NCI-H510A (cell line): ENCODE measurements around the gene HEATR5A.
"Not testable (repeated sequence)": the region's sequence is repeated elsewhere in the genome, so short reads cannot be mapped to it uniquely, and the experiment has no call there.

Source experiments
- DNase-seq: peaks from one replicate; lab custom pipeline; 2025; lab: John Stamatoyannopoulos, UW

Gene HEATR5A

DNA sequence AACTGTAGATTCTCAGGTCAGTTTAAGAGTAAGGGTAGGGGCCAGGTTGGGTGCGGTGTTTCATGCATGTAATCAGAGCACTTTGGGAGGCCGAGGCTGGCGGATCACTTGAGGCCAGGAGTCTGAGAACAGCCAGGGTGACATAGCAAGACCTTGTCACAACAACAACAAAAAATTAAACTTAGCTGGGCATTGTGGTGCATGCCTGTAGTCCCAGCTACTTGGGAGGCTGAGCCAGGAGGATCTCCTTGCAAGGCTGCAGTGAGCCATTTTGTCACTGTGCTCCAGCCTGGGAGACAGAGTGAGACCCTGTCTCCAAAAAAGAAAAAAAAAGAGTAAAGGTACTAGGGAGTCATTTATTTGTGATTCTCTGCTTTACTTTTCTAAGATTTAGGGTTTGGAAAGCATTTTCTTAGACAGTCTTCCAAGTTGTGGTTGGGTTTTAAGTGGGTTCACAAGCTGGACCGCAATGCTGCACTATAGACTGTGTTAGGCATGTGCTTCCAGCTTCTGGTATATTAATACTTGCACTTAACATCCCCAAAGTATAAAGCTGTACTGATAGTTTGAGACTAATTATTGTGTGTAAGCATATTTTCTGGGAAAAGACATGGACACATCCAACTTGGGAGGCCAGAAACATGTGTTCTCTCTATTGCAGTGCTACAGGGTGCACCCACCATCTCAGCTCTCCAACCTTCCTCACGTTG is 163.7 kb downstream of the HEATR5A start:
- no peak for DNase-seq

DNA sequence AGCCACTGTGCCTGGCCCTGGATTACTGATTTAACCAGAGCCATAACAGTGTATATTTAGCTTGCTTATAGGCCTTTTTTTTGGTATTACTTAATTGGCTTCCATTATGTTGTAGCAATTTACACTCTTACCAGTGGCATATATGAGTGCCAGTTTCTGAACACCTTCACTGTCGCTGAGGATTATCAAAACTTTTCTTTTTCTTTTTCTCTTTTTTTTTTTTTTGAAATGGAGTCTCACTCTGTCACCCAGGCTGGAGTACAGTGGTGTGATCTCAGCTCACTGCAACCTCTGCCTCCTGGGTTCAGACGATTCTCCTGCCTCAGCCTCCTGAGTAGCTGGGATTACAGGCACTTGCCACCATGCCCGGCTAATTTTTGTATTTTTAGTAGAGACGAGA is 164.4 kb downstream of the HEATR5A start:
- DNase-seq: not testable (repeated sequence)

DNA sequence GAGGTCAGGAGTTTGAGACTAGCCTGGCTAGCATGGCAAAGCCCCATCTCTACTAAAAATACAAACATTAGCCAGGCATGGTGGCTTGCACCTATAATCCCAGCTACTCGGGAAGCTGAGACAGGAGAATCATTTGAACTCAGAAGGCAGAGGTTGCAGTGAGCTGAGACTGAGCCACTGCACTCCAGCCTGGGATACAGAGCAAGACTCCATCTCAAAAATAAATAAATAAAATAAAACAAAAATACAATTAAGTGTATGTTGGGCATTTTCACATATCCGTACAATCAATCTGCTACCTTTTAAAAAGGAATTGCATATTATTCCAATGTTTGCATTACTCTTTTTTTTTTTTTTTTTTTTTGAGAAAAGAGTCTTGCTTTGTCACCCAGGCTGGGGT is 165.1 kb downstream of the HEATR5A start:
- no peak for DNase-seq

DNA sequence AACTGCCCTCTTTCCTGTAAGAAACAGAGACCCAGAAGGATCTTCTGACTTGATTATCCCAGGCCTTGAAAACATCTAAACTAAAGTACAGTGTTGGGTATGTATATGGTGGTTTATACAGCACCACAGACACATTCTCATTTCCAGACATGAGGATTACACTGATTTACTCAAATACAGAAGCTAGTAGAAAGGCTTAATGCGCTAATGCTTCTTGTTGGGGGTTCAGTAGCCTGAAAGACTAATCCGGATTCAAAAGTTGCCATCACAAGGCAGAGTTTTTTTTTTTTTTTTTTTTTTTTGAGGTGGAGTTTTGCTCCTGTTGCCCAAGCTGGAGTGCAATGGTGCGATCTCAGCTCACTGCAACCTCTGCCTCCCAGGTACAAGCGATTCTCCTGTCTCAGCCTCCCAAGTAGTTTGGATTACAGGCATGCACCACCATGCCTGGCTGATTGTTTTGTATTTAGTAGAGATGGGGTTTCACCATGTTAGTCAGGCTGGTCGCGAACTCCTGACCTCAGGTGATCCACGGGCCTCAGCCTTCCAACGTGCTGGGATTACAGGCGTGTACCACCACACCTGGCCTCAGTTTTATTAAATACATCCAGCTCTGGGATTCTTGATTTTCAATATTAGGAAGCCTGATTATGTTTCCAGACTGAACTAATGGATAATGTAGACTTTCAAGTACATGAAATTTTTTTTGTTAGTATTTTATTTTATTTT is 166.4 kb downstream of the HEATR5A start:
- no peak for DNase-seq

DNA sequence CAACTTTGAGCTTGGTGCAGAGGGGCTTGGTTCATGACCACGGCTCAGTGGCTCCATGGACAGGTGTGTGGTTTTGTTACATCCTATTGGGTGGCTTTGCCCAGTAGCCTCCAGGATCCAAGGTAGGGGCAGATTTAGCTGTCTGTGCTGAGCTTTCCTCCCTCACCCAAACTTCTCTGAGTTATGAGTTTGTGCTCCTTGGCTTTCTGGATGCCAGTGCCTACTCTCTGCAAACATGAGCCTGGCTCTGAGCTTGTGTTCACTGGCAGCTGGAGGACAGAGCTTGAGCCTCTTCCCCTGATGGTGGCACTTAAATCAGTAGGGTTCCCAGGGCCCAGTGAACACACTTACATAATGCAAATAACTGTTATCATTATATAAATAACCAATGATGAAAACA is 167.5 kb downstream of the HEATR5A start:
- DNase-seq: no peak

DNA sequence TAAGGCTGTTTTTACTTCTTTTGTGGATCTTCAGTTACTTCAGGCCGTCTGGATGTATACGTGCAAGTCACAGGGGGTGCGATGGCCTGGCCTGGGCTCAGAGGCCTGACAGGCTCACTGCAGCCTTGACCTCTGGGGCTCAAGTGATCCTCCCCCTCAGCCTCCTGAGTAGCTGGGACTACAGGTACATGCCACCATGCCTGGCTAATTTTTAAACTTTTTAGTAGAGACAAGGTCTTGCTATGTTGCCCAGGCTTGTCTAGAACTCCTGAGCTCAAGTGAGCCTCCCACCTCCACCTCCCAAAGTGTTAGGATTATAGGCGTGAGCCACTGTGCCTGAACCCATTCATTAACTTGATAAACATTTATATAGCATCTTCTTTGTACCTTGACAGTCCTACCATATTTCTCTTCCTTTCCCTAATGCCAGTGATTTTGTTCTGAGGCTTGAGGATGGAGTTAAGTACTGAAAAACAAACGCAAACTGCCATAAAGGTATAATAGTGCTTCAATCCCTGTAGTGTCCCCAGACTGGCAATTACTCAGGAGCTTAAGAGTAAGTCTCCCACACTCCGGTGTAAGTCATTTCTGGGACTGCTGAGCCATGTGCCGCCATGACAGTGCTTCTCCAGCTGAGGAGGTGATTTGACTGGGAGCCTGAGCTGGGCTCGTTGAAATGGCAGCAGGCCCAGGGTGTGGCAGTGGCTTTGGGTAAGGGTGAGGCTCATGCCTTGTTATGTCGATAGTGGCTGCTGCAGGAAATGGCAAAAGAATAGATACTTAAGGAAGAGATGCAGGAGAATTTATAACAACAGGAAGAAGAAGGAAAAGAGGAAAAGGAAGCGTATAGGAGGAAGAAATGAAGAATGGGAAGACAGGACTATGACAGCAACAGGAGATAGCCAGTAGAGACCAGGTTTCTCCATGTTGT is 169.1 kb downstream of the HEATR5A start:
- no peak for DNase-seq

DNA sequence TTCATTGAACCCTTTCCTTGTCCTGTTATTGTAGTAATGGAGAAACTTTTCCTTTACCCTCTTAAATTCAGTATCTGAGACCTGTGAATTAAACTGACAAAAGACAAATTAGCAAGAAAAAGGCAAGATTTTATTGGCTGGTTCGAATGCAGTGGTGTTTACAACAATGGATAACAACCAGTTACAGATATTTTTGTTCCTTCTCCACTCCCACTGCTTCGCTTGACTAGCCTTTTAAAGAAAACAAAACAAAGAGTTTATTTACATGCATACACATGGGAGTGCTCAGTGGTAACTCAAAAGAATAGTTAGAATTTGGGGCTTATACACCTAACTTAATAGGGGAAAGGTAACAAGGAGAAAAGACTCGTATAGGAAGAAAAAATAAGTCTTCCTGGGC is 175.7 kb downstream of the HEATR5A start:
- no peak for DNase-seq

DNA sequence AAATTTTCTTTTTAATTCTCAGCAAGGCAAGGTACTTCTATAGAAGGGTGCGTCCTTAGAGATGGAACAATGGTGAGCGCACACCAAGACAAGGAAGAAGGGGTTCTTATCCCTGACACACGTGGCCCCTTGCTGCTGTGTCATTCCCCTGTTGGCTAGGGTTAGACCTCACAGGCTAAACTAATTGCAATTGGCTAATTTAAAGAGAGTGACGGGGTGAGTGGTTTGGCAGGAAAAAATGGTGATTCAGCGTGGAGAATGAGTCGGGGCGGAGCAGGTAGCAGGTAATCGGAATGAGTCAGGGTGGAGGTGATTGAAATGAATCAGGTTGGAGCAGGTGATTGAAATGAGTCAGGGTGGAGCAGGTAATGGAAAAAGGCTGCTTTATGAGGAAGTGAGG is 176.5 kb downstream of the HEATR5A start:
- no peak for DNase-seq

DNA sequence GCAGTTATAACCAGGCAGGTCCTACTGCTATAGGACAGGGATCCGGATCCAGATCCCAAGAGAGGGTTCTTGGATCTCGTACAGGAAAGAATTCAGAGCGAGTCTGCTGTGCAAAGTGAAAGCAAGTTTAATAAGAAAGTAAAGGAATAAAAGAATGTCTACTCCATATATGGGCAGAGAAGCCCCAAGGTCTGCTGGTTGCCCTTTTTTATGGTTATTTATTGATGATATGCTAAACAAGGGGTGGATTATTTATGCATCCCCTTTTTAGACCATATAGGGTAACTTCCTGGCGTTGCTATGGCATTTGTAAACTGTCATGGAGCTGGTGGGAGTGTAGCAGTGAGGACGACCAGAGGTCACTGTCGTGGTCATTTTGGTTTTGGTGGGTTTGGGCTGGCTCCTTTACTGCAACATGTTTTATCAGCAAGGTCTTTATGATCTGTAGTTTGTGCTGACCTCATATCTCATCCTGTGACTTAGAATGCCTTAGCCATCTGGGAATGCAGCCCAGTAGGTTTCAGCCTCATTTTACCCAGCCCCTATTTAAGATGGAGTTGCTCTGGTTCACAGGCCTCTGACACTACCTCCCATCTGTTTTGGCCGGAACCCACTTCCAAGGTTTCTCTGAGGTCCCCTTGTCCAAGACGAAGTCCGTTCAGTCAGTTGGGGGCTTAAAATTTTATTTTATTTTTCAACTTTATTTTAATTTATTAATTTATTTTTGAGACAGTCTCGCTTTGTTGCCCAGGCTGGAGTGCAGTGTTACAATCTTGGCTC is 178.0 kb downstream of the HEATR5A start:
- DNase-seq: not testable (repeated sequence)
